Measurements from ENCODE around the gene MMRN2.
"Not testable (repeated sequence)": the region's sequence is repeated elsewhere in the genome, so short reads cannot be mapped to it uniquely, and the experiment has no call there.

The MMRN2 gene, protein sequence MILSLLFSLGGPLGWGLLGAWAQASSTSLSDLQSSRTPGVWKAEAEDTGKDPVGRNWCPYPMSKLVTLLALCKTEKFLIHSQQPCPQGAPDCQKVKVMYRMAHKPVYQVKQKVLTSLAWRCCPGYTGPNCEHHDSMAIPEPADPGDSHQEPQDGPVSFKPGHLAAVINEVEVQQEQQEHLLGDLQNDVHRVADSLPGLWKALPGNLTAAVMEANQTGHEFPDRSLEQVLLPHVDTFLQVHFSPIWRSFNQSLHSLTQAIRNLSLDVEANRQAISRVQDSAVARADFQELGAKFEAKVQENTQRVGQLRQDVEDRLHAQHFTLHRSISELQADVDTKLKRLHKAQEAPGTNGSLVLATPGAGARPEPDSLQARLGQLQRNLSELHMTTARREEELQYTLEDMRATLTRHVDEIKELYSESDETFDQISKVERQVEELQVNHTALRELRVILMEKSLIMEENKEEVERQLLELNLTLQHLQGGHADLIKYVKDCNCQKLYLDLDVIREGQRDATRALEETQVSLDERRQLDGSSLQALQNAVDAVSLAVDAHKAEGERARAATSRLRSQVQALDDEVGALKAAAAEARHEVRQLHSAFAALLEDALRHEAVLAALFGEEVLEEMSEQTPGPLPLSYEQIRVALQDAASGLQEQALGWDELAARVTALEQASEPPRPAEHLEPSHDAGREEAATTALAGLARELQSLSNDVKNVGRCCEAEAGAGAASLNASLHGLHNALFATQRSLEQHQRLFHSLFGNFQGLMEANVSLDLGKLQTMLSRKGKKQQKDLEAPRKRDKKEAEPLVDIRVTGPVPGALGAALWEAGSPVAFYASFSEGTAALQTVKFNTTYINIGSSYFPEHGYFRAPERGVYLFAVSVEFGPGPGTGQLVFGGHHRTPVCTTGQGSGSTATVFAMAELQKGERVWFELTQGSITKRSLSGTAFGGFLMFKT

DNA sequence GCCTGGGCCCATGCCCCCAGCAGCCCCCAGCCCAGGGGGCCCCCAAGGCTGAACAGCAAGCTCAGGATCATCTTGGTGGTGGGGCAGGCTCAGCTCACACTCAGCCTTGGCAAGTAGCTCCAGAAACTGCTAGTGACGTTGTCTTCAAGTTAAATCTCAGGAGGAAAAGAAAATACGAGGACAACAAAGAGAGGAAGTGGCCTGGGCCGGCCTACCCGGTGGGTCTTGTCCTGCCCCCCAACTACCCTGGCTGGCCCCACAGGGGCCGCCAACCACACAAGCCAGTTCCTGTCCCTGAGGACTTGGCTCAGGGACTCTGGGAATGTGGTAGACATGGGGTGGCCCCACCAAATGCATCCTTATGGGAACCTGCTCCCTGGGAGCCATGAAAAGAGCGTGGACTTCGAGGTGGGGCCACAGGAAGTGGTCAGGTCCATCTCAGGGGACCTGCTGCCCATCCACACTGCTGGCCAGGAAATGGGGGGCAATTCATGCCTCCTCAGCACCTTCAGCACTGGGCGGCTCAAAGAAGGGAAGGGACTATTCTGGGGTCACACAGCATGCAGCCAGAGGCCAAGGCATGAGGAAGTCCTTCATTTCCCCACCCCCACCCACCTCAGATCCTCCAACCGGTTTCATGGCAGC is at the start of gene MMRN2:
Gene MMRN2, minus strand, starts transcription at position 145 of the 645 bp plus-strand sequence. Its CDS starts 74 bp downstream, at position 71.
- Histone ChIP-seq H3K4me1 (ENCODE audit: insufficient read depth, low read length) (peaks cover 34% of the 10 kb centered on the region), H3K36me3 (ENCODE audit: insufficient read depth, low read depth, low read length) (no peaks in the 10 kb centered on the region), H3K27me3 (ENCODE audit: insufficient read depth, low read length) (no peaks in the 10 kb centered on the region), H3K27ac (ENCODE audit: low read length) (no peak within 1 kb of the TSS), H3K9ac (ENCODE audit: low read depth, low read length) (no peak within 1 kb of the TSS; the same call in none of the 2 replicates), H3K9me3 (ENCODE audit: insufficient read depth, low read depth, low read length) (peaks cover 4% of the 10 kb centered on the region), H3K4me3 (ENCODE audit: low read length) (no peak within 1 kb of the TSS)

DNA sequence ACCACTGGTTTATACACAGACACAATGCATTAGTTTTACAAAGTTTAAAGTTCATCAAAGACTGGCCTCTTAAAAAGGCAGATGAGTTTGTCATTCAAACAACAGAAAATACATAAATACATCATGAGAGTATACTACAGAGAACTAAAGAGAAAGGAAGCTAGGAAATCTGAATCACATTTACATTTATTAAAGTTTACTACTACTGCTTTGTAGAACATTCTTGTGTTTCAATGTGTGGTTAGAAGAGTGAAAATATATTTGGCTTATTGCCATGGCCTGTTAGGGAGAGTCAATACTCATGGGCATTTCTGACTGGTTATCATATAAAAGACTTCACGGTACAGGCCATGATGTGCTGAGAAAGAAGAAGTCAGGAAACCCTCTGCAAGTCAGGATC is 49.7 kb upstream of the MMRN2 start:
- H3K27me3 ChIP-seq (ENCODE audit: insufficient read depth, low read length); H3K4me1 ChIP-seq (ENCODE audit: insufficient read depth, low read length); H3K27ac ChIP-seq (ENCODE audit: low read length); H3K9me3 ChIP-seq (ENCODE audit: insufficient read depth, low read depth, low read length); H3K36me3 ChIP-seq (ENCODE audit: insufficient read depth, low read depth, low read length); H3K9ac ChIP-seq (ENCODE audit: low read depth, low read length); H3K4me3 ChIP-seq (ENCODE audit: low read length): not testable (repeated sequence)

GRCh38 chr10:87000491-87000890 is 43.1 kb upstream of the MMRN2 start:
- no peak overlapping the region for H3K4me3 ChIP-seq (ENCODE audit: low read length)
- no peaks in the 10 kb centered on the region for H3K36me3 ChIP-seq (ENCODE audit: insufficient read depth, low read depth, low read length)
- no peak overlapping the region for H3K9ac ChIP-seq (ENCODE audit: low read depth, low read length)
- H3K9me3 ChIP-seq (ENCODE audit: insufficient read depth, low read depth, low read length): no peaks in the 10 kb centered on the region
- H3K27ac ChIP-seq (ENCODE audit: low read length): no peak overlapping the region
- no peaks in the 10 kb centered on the region for H3K4me1 ChIP-seq (ENCODE audit: insufficient read depth, low read length)
- no peaks in the 10 kb centered on the region for H3K27me3 ChIP-seq (ENCODE audit: insufficient read depth, low read length)

DNA sequence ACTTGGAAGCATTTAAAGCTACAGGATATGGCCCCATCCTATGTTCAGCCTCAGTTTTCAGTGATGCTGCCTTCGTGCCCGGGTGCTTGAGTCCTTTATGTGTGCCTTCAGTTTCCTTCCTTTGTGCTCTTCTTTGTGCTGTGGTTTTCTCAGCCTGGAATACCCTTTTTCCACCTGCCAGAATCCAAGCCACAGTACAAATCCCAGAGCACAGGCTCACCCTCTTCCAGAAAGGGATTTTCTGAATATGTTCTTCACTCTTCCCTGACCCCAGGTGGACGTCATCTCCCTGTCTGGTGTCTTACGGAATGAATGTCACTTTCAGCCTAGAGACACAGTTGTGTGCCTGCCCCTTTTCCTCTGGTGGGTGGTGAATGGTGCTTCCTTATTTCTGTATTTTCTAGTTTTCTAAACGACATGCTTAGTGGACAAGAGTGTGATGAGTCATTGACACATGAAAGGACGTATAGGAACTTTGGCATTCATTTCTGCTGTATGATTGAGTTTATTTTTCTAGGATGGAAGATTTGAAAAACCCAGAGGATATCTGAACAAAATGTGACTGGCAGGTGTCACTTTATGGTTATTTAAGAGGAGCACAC is 42.5 kb upstream of the MMRN2 start:
- H3K4me1 ChIP-seq (ENCODE audit: insufficient read depth, low read length); H3K9me3 ChIP-seq (ENCODE audit: insufficient read depth, low read depth, low read length); H3K36me3 ChIP-seq (ENCODE audit: insufficient read depth, low read depth, low read length); H3K9ac ChIP-seq (ENCODE audit: low read depth, low read length); H3K4me3 ChIP-seq (ENCODE audit: low read length); H3K27ac ChIP-seq (ENCODE audit: low read length); H3K27me3 ChIP-seq (ENCODE audit: insufficient read depth, low read length): not testable (repeated sequence)

GRCh38 chr10:86992929-86993328 is 35.5 kb upstream of the MMRN2 start:
- Histone ChIP-seq H3K27ac (ENCODE audit: low read length) (no peak overlapping the region), H3K27me3 (ENCODE audit: insufficient read depth, low read length) (no peaks in the 10 kb centered on the region)

DNA sequence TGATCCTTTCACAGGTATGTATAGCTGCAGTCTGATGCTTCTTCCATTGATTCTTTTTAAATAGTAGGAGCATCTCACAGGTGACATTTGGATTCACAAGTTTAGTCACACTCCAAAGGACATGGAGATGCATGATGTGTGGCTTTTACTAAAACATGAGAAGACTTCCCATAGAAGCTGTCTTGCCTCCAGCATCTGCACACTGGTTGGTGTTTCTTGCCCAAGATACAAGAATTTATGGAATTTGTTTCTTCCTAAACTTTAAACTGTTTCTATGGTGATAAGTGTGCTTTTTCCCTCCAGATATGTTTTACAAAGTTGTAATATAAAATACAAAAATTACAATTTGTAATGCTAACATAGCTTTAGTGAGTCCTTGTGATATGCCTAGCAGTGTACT is 35.0 kb upstream of the MMRN2 start:
- no peaks in the 10 kb centered on the region for H3K9me3 ChIP-seq (ENCODE audit: insufficient read depth, low read depth, low read length)
- no peak overlapping the region for H3K9ac ChIP-seq (ENCODE audit: low read depth, low read length)
- H3K4me1 ChIP-seq (ENCODE audit: insufficient read depth, low read length): no peaks in the 10 kb centered on the region
- no peaks in the 10 kb centered on the region for H3K36me3 ChIP-seq (ENCODE audit: insufficient read depth, low read depth, low read length)
- H3K4me3 ChIP-seq (ENCODE audit: low read length): no peak overlapping the region
- H3K27ac ChIP-seq (ENCODE audit: low read length): no peak overlapping the region
- H3K27me3 ChIP-seq (ENCODE audit: insufficient read depth, low read length): no peaks in the 10 kb centered on the region

More at GRCh38 chr10:86992929-86993328, 35.5 kb upstream of the MMRN2 start:
- no peak overlapping the region for H3K9ac ChIP-seq (ENCODE audit: low read depth, low read length)
- H3K9me3 ChIP-seq (ENCODE audit: insufficient read depth, low read depth, low read length): no peaks in the 10 kb centered on the region
- H3K4me3 ChIP-seq (ENCODE audit: low read length): no peak overlapping the region
- no peaks in the 10 kb centered on the region for H3K4me1 ChIP-seq (ENCODE audit: insufficient read depth, low read length)
- H3K36me3 ChIP-seq (ENCODE audit: insufficient read depth, low read depth, low read length): no peaks in the 10 kb centered on the region

DNA sequence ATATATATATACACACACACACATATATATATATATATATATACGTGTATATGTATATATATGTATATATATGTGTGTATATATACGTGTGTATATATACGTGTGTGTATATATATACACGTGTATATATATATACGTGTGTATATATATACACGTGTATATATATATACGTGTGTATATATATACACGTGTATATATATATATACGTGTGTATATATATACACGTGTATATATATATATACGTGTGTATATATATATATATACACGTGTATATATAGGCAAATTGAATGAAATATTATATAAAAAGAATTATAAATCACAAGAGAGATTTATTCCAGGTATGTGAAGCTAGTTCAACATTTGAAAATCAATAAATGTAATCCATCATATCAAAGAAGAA is 33.9 kb upstream of the MMRN2 start:
- not testable (repeated sequence) for H3K4me3 ChIP-seq (ENCODE audit: low read length); H3K9ac ChIP-seq (ENCODE audit: low read depth, low read length); H3K4me1 ChIP-seq (ENCODE audit: insufficient read depth, low read length); H3K27ac ChIP-seq (ENCODE audit: low read length); H3K27me3 ChIP-seq (ENCODE audit: insufficient read depth, low read length); H3K36me3 ChIP-seq (ENCODE audit: insufficient read depth, low read depth, low read length); H3K9me3 ChIP-seq (ENCODE audit: insufficient read depth, low read depth, low read length)

DNA sequence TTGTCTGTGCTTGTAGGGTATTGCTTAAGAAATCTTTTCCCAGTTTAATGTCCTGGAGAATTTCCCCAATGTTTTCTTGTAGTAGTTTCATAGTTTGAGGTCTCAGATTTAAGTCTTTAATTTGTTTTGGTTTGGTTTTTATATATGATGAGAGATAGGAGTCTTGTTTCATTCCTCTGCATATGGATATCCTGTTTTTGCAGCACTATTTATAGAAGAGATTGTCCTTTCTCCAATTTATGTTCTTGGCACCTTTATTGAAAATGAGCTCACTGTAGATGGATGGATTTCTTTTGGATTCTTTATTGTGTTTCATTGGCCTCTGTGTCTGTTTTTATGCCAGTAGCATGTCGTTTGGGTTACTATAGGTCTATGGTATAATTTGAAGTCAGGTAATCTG is 31.1 kb upstream of the MMRN2 start:
- no peaks in the 10 kb centered on the region for H3K27me3 ChIP-seq (ENCODE audit: insufficient read depth, low read length)
- no peak overlapping the region for H3K9ac ChIP-seq (ENCODE audit: low read depth, low read length)
- no peaks in the 10 kb centered on the region for H3K9me3 ChIP-seq (ENCODE audit: insufficient read depth, low read depth, low read length)
- H3K4me1 ChIP-seq (ENCODE audit: insufficient read depth, low read length): no peaks in the 10 kb centered on the region
- no peaks in the 10 kb centered on the region for H3K36me3 ChIP-seq (ENCODE audit: insufficient read depth, low read depth, low read length)
- no peak overlapping the region for H3K27ac ChIP-seq (ENCODE audit: low read length)
- no peak overlapping the region for H3K4me3 ChIP-seq (ENCODE audit: low read length)

- H3K4me3 ChIP-seq (ENCODE audit: low read length); H3K27ac ChIP-seq (ENCODE audit: low read length); H3K4me1 ChIP-seq (ENCODE audit: insufficient read depth, low read length); H3K9me3 ChIP-seq (ENCODE audit: insufficient read depth, low read depth, low read length); H3K27me3 ChIP-seq (ENCODE audit: insufficient read depth, low read length); H3K9ac ChIP-seq (ENCODE audit: low read depth, low read length); H3K36me3 ChIP-seq (ENCODE audit: insufficient read depth, low read depth, low read length): not testable (repeated sequence)
These were observed 27.1 kb upstream of the MMRN2 start for GRCh38 chr10:86984498-86984897.

GRCh38 chr10:86981716-86982115 is 24.3 kb upstream of the MMRN2 start:
- H3K4me1 ChIP-seq (ENCODE audit: insufficient read depth, low read length): no peaks in the 10 kb centered on the region
- no peaks in the 10 kb centered on the region for H3K27me3 ChIP-seq (ENCODE audit: insufficient read depth, low read length)
- H3K4me3 ChIP-seq (ENCODE audit: low read length): no peak overlapping the region
- no peaks in the 10 kb centered on the region for H3K36me3 ChIP-seq (ENCODE audit: insufficient read depth, low read depth, low read length)
- no peaks in the 10 kb centered on the region for H3K9me3 ChIP-seq (ENCODE audit: insufficient read depth, low read depth, low read length)
- H3K27ac ChIP-seq (ENCODE audit: low read length): no peak overlapping the region
- H3K9ac ChIP-seq (ENCODE audit: low read depth, low read length): no peak overlapping the region

DNA sequence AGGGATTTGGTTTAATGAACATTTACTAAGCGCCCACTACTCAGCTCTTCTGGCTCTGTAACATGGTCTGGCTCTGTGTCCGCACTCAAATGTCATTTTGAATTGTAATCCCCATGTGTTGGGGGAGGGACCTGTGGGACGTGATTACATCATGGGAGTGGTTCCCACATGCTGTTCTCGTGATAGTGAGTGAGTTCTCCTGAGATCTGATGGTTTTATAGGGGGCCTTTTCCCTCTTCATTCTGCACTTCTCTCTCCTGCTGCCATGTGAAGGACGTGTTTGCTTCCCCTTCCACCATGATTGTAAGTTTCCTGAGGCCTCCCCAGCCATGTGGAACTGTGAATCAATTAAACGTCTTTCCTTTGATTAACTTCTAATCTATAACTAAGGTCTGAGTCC is 23.6 kb upstream of the MMRN2 start:
- H3K36me3 ChIP-seq (ENCODE audit: insufficient read depth, low read depth, low read length); H3K9me3 ChIP-seq (ENCODE audit: insufficient read depth, low read depth, low read length); H3K4me3 ChIP-seq (ENCODE audit: low read length); H3K27me3 ChIP-seq (ENCODE audit: insufficient read depth, low read length); H3K4me1 ChIP-seq (ENCODE audit: insufficient read depth, low read length); H3K27ac ChIP-seq (ENCODE audit: low read length); H3K9ac ChIP-seq (ENCODE audit: low read depth, low read length): not testable (repeated sequence)
